Jurkat, Clone E6-1 (cell line): Measurements from ENCODE around the gene DSCAML1.

ENCODE experiments used
- DNase-seq: peaks from one replicate; pipeline ENCODE4 v3.0.0-alpha.2; 2011; ENCODE audit warnings: low read depth, low spot score
- H3K4me3 ChIP-seq: 2 replicates; pipeline ENCODE4 v1.5.1; 2011; ENCODE audit warnings: mild to moderate bottlenecking, low read length, control low read depth, moderate library complexity

Gene DSCAML1

GRCh38 chr11:117423046-117423575 is 373.9 kb downstream of the DSCAML1 start:
- no peak for DNase-seq
- no peak overlapping the region for H3K4me3 ChIP-seq

DNA sequence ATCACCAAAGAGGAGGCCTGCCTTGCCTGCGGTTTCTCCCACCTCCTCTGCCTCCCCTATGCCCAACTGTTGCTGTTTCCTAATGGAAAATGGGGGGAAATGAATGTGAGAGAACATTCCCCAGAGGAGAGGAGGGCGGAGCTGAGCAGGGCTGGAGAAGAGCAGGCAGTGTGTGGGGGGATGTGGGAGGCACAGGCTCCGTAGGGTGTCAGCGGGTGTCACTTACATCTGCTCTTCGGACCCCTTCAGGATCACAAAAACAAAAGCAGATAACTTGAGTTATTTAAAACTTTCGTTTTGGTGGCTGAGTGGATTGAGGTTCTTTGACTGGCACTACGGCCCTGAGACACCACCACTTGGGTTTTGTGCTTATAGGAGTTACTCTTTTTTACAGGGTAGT is 375.5 kb downstream of the DSCAML1 start:
- DNase-seq = no peak
- H3K4me3 ChIP-seq = no peak overlapping the region

DNA sequence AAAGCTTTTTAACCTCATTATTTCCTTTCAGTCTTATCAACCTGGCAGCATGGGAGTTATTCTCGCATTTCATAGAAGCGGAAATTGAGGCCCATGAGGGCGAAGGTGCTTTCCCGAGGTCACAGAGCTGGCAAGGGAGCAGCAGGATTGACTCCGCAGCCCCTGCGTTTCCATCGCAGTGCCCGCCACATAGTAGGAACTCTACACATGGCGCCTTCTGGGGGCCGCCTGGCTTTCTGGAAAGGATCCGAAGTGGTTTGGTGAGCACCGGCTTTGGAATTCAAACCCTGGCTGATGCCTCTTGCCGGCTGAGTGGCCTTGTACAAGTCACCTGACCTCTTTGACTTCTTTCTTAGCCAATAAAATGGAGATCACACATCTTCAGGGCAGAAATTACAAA is 376.0 kb downstream of the DSCAML1 start:
- DNase-seq = no peak
- H3K4me3 ChIP-seq = no peak overlapping the region

DNA sequence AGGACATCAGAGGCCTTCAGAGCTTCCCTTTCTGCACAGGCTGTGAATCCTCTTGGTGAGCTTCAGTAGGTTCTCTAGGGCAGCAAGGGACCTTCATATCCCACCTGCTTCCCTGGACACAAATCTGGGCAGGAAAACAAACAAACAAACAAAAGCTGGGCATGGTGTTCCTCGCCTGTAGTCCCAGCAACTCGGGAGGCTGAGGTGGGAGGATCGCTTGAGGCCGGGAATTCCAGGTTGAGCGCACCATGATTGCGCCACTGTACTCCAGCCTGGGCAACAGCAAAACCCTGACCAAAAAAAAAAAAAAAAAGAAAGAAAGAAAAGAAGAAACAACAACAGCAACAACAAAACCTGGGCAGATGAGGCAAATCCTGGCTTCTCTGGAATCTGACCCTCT is 376.4 kb downstream of the DSCAML1 start:
- H3K4me3 ChIP-seq = no peak overlapping the region
- no peak for DNase-seq

GRCh38 chr11:117420143-117420485 is 376.9 kb downstream of the DSCAML1 start:
- H3K4me3 ChIP-seq = no peak overlapping the region
- no peak for DNase-seq

DNA sequence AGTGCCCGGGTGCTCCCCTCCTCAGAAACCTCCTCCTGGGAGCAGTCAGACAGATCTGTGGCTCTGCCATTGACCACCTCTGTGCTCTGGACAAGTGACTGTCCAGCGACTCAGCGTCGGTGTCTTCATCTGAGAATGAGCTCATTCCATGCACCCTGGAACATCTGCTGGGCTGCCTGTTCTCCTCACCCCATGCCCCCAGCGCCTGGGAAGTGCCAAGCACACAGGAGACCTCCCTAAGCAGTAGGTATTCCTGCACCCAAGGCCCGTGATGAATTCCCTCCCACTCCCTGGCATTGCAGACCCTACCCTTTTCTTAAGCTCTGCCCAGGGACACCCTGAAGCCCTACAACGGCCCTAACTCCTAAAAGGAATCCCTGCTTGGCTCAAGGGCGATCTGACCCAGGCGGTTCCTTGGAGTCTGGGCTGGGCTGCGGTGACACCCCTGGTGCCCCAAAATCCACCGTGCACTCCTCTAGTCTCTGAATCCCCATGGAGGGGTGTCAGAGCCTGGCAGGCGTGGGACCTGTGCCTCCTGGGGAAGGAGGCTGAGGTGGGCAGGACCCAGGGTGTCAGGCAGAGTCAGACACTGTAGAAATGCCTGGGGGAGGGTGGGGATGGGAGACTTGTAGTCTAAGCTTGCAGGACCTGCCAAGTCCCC is 377.4 kb downstream of the DSCAML1 start:
- H3K4me3 ChIP-seq = no peak overlapping the region
- no peak for DNase-seq

- no peak for DNase-seq
- H3K4me3 ChIP-seq = no peak overlapping the region
Measured at GRCh38 chr11:117418737-117419481, 378.1 kb downstream of the DSCAML1 start.

DNA sequence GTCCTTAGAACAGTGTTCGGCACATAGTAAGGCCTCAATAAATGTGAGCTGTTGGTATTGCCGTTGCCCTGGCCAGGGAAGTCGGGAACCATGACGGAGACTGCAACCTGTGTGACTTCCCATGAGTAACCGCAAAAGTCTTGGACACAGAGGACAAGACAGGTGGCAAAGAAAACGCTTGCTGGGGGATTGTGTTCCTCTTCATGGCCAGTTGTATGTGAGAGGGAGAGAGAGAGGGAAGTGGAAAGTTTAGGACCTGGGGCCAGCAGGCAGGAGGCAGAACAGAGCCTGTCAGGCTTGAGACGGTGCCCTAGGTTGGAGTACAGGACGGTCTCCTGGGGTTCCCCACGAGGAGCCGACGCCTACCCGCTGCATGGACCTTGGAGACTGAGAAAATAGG is 379.2 kb downstream of the DSCAML1 start:
- no peak overlapping the region for H3K4me3 ChIP-seq
- DNase-seq = no peak

DNA sequence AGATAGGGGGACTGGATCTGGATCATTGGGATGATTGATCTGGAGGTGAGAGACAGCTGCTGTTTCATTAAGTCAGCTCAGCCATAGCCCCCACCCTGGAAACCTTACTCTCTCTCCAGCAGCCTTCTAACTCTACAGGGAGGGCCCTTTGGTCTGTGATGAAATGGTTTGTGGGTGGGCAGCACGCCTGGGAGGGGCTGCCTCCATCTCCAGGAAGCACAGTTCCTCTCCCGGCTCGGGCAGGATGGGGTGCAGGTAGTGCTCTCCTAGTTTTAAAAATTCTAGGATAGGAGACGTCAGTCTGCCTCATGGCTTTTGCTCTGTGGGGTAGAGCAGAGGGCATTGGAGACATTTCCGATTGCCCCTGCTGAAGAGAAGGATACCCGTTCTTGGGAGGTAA is 379.7 kb downstream of the DSCAML1 start:
- DNase-seq = no peak
- no peak overlapping the region for H3K4me3 ChIP-seq

DNA sequence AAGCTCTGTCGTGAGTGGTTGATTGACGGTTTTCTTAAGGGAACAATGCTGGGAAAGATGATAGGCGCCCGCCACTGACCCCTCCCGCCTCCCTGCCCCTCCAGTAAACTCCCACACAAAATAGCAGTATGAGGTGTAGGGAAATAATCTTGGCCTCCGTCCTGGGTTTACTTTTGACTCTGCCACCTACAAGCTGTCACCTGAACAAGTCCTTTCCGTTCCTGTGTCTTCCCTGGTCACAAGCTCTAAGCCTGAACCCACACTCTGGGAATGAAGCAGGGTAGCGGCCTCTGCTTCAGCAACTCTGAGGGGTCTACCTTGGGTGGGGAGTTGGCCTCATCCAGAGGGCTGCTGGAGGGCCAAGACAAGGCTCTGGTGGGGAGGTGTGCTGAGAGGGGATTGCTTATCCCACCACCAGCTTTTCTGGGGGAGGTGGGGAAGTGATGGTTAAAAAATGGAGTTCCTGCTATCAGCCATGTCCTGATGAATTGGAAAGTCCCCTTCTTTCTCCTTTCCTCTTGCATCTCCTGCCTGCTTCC is 381.6 kb downstream of the DSCAML1 start:
- no peak for DNase-seq
- no peak overlapping the region for H3K4me3 ChIP-seq

- H3K4me3 ChIP-seq = no peak overlapping the region
- DNase-seq = no peak
Measured at GRCh38 chr11:117414724-117415123, 382.3 kb downstream of the DSCAML1 start.

GRCh38 chr11:117413616-117414015 is 383.4 kb downstream of the DSCAML1 start:
- no peak overlapping the region for H3K4me3 ChIP-seq
- DNase-seq = no peak

- no peak for DNase-seq
- H3K4me3 ChIP-seq = no peak overlapping the region
Measured at GRCh38 chr11:117412653-117413275, 384.3 kb downstream of the DSCAML1 start.

DNA sequence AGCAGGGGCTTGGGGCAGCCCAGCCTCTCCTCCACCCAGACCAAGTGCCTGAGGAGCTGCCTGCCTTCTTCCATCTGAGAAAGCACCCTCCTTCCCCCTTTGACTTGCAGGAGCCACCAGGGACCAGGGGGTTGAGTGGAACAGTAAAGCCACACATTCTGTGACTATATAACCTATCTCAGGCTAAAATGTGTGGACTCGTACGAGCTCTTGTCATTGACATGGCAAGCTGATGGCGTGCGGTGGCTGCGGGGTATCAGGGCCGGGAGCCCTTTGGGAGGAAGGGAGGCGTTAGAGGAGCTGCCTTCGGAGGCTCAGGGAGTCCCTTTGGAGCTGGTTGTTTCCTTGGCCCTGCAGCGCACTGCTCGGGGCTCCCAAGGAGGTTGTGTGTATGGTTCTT is 384.8 kb downstream of the DSCAML1 start:
- no peak for DNase-seq
- no peak overlapping the region for H3K4me3 ChIP-seq

DNA sequence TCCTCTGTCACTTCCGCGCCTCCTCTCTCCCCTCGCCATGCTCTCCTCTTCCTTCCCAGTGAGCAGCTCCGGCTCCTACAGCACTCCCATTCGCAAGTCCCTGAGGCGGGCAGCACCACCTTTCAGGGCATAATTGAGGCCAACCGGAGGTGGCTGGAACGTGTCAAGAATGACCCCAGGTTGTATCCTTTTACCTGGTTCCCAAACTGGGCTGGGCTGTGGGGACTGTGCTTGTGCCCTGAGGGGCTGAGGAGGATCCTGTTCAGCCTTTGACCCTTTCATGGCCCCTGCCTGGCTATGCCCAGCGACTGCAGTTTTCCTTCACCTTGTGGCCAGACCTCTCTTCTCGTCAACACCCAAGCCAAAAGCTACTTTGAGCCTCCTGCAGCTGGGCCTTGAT is 385.3 kb downstream of the DSCAML1 start:
- no peak overlapping the region for H3K4me3 ChIP-seq
- DNase-seq = no peak

GRCh38 chr11:117410861-117411710 is 385.9 kb downstream of the DSCAML1 start:
- H3K4me3 ChIP-seq = no peak overlapping the region
- no peak for DNase-seq

- no peak overlapping the region for H3K4me3 ChIP-seq
- DNase-seq = no peak
Measured at GRCh38 chr11:117410238-117410637, 386.8 kb downstream of the DSCAML1 start.

GRCh38 chr11:117409511-117409910 is 387.5 kb downstream of the DSCAML1 start:
- H3K4me3 ChIP-seq = no peak overlapping the region
- no peak for DNase-seq

DNA sequence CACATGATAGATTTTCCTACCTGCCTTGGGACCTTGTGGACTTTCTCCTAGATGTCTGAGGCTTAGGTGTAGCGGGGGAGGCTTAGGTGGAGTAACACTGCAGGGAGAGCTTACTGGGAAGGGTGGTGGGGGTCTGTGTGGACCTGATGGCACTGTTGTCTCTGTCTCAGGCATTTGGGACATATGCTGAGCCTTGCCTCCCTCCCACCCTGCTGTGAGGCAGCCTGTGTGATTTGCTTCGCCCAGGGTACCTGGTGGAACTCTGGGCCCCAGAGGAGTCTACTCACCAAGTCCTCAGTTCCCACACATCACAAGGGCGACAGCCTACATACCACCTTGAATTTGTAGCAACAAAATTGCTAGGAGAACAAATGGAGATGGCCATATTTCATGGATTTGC is 388.7 kb downstream of the DSCAML1 start:
- no peak overlapping the region for H3K4me3 ChIP-seq
- DNase-seq = no peak
